HepG2 (cell line): ENCODE data around the gene CDK5RAP2. TPM values are rescaled to one million over a fixed set of nuclear protein-coding genes. Genes with fewer than 3 reads are reported as not detected.

Experiments used
- ATAC-seq: fragments of 200-7000 bp; cut with Tn5 transposase; 3 replicates; pipeline ENCODE4 v1.9.1; 2020; ENCODE audit warnings: mild to moderate bottlenecking, moderate library complexity
- BruUV-seq: library from RNA; stranded (reverse); fragments of 400-500 nt; replicated peaks from 2 replicates; lab custom pipeline; 2021; lab: Mats Ljungman, UMichigan
- CTCF ChIA-PET: fragments of 300-600 bp; formaldehyde crosslinking; extraction: SDS; loops from one replicate; lab custom pipeline; 2021; ENCODE audit warnings: low total read pairs, inconsistent platforms, low intra/inter-chr PET ratio; lab: Yijun Ruan, JAX
- POLR2A ChIA-PET: fragments of 350-600 bp; sonication (Branson Sonifier 250); formaldehyde crosslinking; loops from one replicate; lab custom pipeline; 2020; ENCODE audit warnings: antibody characterized with exemption, inconsistent platforms; lab: Yijun Ruan, JAX
- DNase-seq: peaks from one replicate; pipeline ENCODE4 v3.0.0-alpha.2; 2015; ENCODE audit warnings: low spot score
- FAIRE-seq: peaks from 3 replicates; lab custom pipeline; 2011; peaks lifted over from hg19 to GRCh38; lab: Jason Lieb, UNC
- H2AFZ ChIP-seq: one replicate; pipeline ENCODE4 v1.6.1; 2011; ENCODE audit warnings: low read length, inconsistent platforms
- H3K27ac ChIP-seq: fragments of 300-600 bp; 3 replicates; pipeline ENCODE4 v1.8.0; 2011; ENCODE audit warnings: mixed run types, mild to moderate bottlenecking, mixed read lengths, low read length, inconsistent platforms; ENCODE audit not compliant: insufficient read depth; ENCODE audit errors: extremely low read length
- H3K27me3 ChIP-seq, 2 experiments: fragments of 200-600 bp in 1 of 2; 2 replicates in 1 of 2; 3 replicates in 1 of 2; pipeline versions ENCODE4 v1.6.0 to v1.8.0; 2011; ENCODE audit warnings: low read length in 2 of 2, mild to moderate bottlenecking in 2 of 2, moderate library complexity in 2 of 2, inconsistent platforms in 1 of 2; ENCODE audit not compliant: insufficient read depth in 2 of 2, control insufficient read depth in 1 of 2
- H3K36me3 ChIP-seq, 2 experiments: fragments of 200-600 bp in 1 of 2; replicated peaks in 1 of 2; 2 replicates in 1 of 2; 3 replicates in 1 of 2; pipeline versions ENCODE4 v1.5.1 to v1.8.0; 2011; ENCODE audit warnings: low read length in 2 of 2, inconsistent platforms in 1 of 2; ENCODE audit not compliant: insufficient read depth in 2 of 2, control insufficient read depth in 1 of 2
- H3K4me1 ChIP-seq: 2 replicates; pipeline ENCODE4 v1.5.1; 2012; ENCODE audit warnings: low read length, inconsistent platforms; ENCODE audit not compliant: insufficient read depth
- H3K4me2 ChIP-seq: 2 replicates; pipeline ENCODE4 v1.6.0; 2011; ENCODE audit warnings: low read depth, low read length, inconsistent platforms
- H3K4me3 ChIP-seq, 3 experiments: fragments of 200-600 bp in 1 of 3; sonication (generic), shearing (Covaris generic) in 1 of 3; replicated peaks in 1 of 3; 2 replicates each; pipeline ENCODE4 v1.5.1; 2011 to 2016; ENCODE audit warnings: low read length in 3 of 3, inconsistent platforms in 2 of 3, low read depth in 2 of 3, mild to moderate bottlenecking in 2 of 3, control low read depth in 1 of 3, mixed read lengths in 1 of 3; ENCODE audit not compliant: insufficient read depth in 1 of 3
- H3K79me2 ChIP-seq: one replicate; pipeline ENCODE4 v1.6.1; 2011; ENCODE audit warnings: low read length, inconsistent platforms; ENCODE audit not compliant: insufficient read depth
- H3K9ac ChIP-seq: 2 replicates; pipeline ENCODE4 v1.6.0; 2011; ENCODE audit warnings: mild to moderate bottlenecking, low read depth, low read length, inconsistent platforms; ENCODE audit not compliant: insufficient read depth
- H3K9me3 ChIP-seq: 2 replicates; pipeline ENCODE4 v1.5.1; 2012; ENCODE audit warnings: mild to moderate bottlenecking, low read length
- H4K20me1 ChIP-seq: 2 replicates; pipeline ENCODE4 v1.6.0; 2011; ENCODE audit warnings: inconsistent platforms, mild to moderate bottlenecking, low read length, moderate library complexity; ENCODE audit not compliant: insufficient read depth
- AHR ChIP-seq: IDR thresholded peaks from 2 replicates; pipeline ENCODE4 v1.6.1; 2018; ENCODE audit warnings: missing genetic modification reagents, missing compliant biosample characterization
- CEBPG ChIP-seq: IDR thresholded peaks from 2 replicates; pipeline ENCODE4 v1.6.1; 2016
- E2F2 ChIP-seq: sonication (generic); formaldehyde crosslinking; IDR thresholded peaks from 2 replicates; pipeline ENCODE4 v1.4.0; 2020; ENCODE audit warnings: missing genetic modification reagents, borderline replicate concordance
- ELF1 ChIP-seq: sonication (generic); formaldehyde crosslinking; IDR thresholded peaks from 2 replicates; pipeline ENCODE4 v1.4.0; 2020; ENCODE audit warnings: missing genetic modification reagents
- GATAD2A ChIP-seq: IDR thresholded peaks from 2 replicates; pipeline ENCODE4 v1.6.1; 2016
- MED8 ChIP-seq: sonication (generic); formaldehyde crosslinking; IDR thresholded peaks from 2 replicates; pipeline ENCODE4 v1.8.1; 2023; ENCODE audit warnings: mild to moderate bottlenecking, missing genetic modification reagents; ENCODE audit not compliant: insufficient replicate concordance
- NCOA2 ChIP-seq: sonication (generic); formaldehyde crosslinking; IDR thresholded peaks from 2 replicates; pipeline ENCODE4 v1.8.0; 2022; ENCODE audit warnings: inconsistent platforms
- POLR2AphosphoS5 ChIP-seq: IDR thresholded peaks from 2 replicates; pipeline ENCODE4 v1.6.1; 2012; ENCODE audit warnings: low read depth, low read length
- PRDM10 ChIP-seq: sonication (generic); formaldehyde crosslinking; IDR thresholded peaks from 2 replicates; pipeline ENCODE4 v1.4.0; 2020; ENCODE audit warnings: low read depth, missing genetic modification reagents
- ZFP91 ChIP-seq: sonication (generic); formaldehyde crosslinking; IDR thresholded peaks from 2 replicates; pipeline ENCODE4 v1.9.0; 2022; ENCODE audit warnings: missing genetic modification reagents, mild to moderate bottlenecking, borderline replicate concordance
- ZIK1 ChIP-seq: sonication (generic); formaldehyde crosslinking; IDR thresholded peaks from 2 replicates; pipeline ENCODE4 v1.5.0; 2020; ENCODE audit warnings: mild to moderate bottlenecking, low read depth, missing genetic modification reagents, borderline replicate concordance
- ZNF24 ChIP-seq: fragments of 450-650 bp; IDR thresholded peaks from 2 replicates; pipeline ENCODE4 v1.6.1; 2017; ENCODE audit warnings: antibody characterized with exemption, mild to moderate bottlenecking
- ZNF253 ChIP-seq: sonication (generic); formaldehyde crosslinking; IDR thresholded peaks from 2 replicates; pipeline ENCODE4 v1.8.0; 2022; ENCODE audit warnings: mild to moderate bottlenecking, missing genetic modification reagents, borderline replicate concordance
- ZNF776 ChIP-seq: sonication (generic); formaldehyde crosslinking; IDR thresholded peaks from 2 replicates; pipeline ENCODE4 v1.4.0; 2020; ENCODE audit warnings: mild to moderate bottlenecking, missing genetic modification reagents
- WGBS: methylation state at CpG from one replicate; pipeline ENCODE4 v1.1.6; 2017; ENCODE audit warnings: low lambda C conversion rate; 5-methylcytosine and 5-hydroxymethylcytosine counted together
- in situ Hi-C: cut with HindIII; loops from 2 replicates; pipeline ENCODE4 v1.10.0; 2017; ENCODE audit warnings: low pct_unique_long_range_greater_than_20kb; ENCODE audit not compliant: extremely low pct_ligation_motif_present
- intact Hi-C: fragments of 100-400 bp; cut with micrococcal nuclease; formaldehyde crosslinking; loops from one replicate; pipeline ENCODE4 v1.10.0; 2022; ENCODE audit not compliant: unreplicated experiment
- polyA plus RNA-seq, 8 experiments: library from polyadenylated mRNA; depleted of rRNA in 3 of 8; stranded (reverse) in 7 of 8; unstranded in 1 of 8; fragments of >200 nt; fragmentation: Illumina TruSeq in 4 of 8; extraction: Trizol in 4 of 8; gene quantifications; 2 replicates each; pipeline versions ENCODE4 v1.2.1 to v1.2.3, GENCODE V29; 2011 to 2016; ENCODE audit warnings: low read depth in 4 of 8, missing spikeins in 1 of 8, mixed read lengths in 1 of 8; ENCODE audit not compliant: insufficient read depth in 1 of 8
- total RNA-seq, 5 experiments: library from RNA; depleted of rRNA; stranded (reverse); fragments of >200 nt; fragmentation: Illumina TruSeq; extraction: Trizol; gene quantifications; 2 replicates each; pipeline ENCODE4 v1.2.3, GENCODE V29; 2016; ENCODE audit warnings: low read depth in 1 of 5

Gene CDK5RAP2
- total and polyA plus RNA-seq, 2 of the 13 experiments (the other 11 are each of a cell fraction or from before 2014, with no cell fraction given) = 31.8 to 42.2 TPM

GRCh38 chr9:120398286-120398685 lies 181.7 kb downstream of the CDK5RAP2 start (continued):
- TF ChIP-seq PRDM10 (CRISPR knock-in tag) = no peak

GRCh38 chr9:120397453-120397852 lies 182.5 kb downstream of the CDK5RAP2 start:
- no peaks in the 10 kb centered on the region for H3K9me3 ChIP-seq
- intact Hi-C loops = no loop called here
- no peaks in the 10 kb centered on the region for H4K20me1 ChIP-seq
- no peak overlapping the region for H3K4me3 ChIP-seq
- H3K4me2 ChIP-seq = no peak overlapping the region
- H3K27me3 ChIP-seq = no peaks in the 10 kb centered on the region
- ChIA-PET CTCF (no interaction called here), POLR2A (no interaction called here)
- no peak overlapping the region for H2AFZ ChIP-seq
- DNase-seq = no peak
- peaks cover 43 to 80% of the 10 kb centered on the region in 2 experiments for H3K36me3 ChIP-seq
- H3K9ac ChIP-seq = no peak overlapping the region
- ATAC-seq = no peak
- FAIRE-seq = no peak
- 90% methylated on average over 1 of the region's 1 CpG for WGBS
- no peaks in the 10 kb centered on the region for H3K79me2 ChIP-seq
- H3K27ac ChIP-seq = no peak overlapping the region
- TF ChIP-seq E2F2 (CRISPR knock-in tag) (no peak), NCOA2 (CRISPR knock-in tag) (no peak), ZNF253 (CRISPR knock-in tag) (no peak), POLR2AphosphoS5 (no peak), AHR (CRISPR knock-in tag) (no peak), ZNF776 (CRISPR knock-in tag) (no peak), ZFP91 (CRISPR knock-in tag) (no peak), ZIK1 (CRISPR knock-in tag) (no peak), MED8 (CRISPR knock-in tag) (no peak), GATAD2A (no peak), CEBPG (CRISPR knock-in tag) (no peak), ELF1 (no peak), ZNF24 (no peak)
- in situ Hi-C loops = no loop called here
- no TSS peak for BruUV-seq
- H3K4me1 ChIP-seq = peaks cover 23% of the 10 kb centered on the region
